RWPE1 (cell line): Measurements from ENCODE around the gene FRMD4B.

ENCODE experiments used
- CTCF ChIA-PET: fragments of 350-600 bp; sonication (Branson Sonifier 250); formaldehyde crosslinking; extraction: SDS; loops from one replicate; lab custom pipeline; 2021; lab: Yijun Ruan, JAX
- POLR2A ChIA-PET: fragments of 400-600 bp; formaldehyde crosslinking; extraction: SDS; loops from one replicate; lab custom pipeline; 2020; ENCODE audit warnings: antibody characterized with exemption; ENCODE audit not compliant: low non-redundant PET; lab: Yijun Ruan, JAX
- DNase-seq: peaks from one replicate; pipeline ENCODE4 v3.0.0; 2012; ENCODE audit warnings: low spot score
- H3K27ac ChIP-seq: fragments of 450-650 bp; 2 replicates; pipeline ENCODE4 v1.5.1; 2017
- CTCF ChIP-seq: fragments of 450-650 bp; conservative IDR thresholded peaks from 2 replicates; pipeline ENCODE4 v1.5.1; 2017; ENCODE audit warnings: low read depth, mild to moderate bottlenecking

Gene FRMD4B

DNA sequence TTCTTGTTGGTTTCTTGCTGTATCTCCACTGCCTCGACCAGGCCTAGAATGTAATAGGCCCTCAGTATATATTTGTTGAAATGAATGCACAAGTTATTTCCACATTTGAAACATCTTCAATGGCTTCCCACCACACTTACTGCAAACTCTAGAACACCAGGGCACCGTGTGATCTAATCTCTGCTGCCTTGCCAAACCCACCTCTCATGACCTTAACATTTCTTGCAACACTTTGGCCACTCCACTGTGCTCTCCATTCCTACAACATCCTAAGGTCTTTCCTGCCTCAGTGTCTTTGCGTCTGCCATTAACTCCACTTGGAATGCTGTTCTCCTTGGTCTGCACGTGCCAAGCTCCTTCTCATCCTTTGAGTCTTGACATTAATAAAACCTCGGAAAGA is 14.1 kb downstream of the FRMD4B start:
- ChIA-PET POLR2A (no interaction called here), CTCF (no interaction called here)
- peak overlapping the region; percentile 97 for H3K27ac ChIP-seq
- no peak for TF ChIP-seq CTCF
- no peak for DNase-seq

GRCh38 chr3:69370901-69371301 is 15.0 kb downstream of the FRMD4B start:
- ChIA-PET POLR2A (no interaction called here), CTCF (no interaction called here)

GRCh38 chr3:69370156-69370883 is 15.6 kb downstream of the FRMD4B start:
- peak; percentile 45 for DNase-seq
- POLR2A ChIA-PET = no interaction called here
- CTCF ChIA-PET = interaction anchor here (0.7 to 1.1 kb wide), 2 partner anchors 183 to 209 kb away, joined by 3 to 7 read pairs; no protein-coding TSS in a partner anchor
- peak overlapping the region; percentile 97 for H3K27ac ChIP-seq
- no peak for TF ChIP-seq CTCF

More at GRCh38 chr3:69370901-69371301, 15.0 kb downstream of the FRMD4B start:
- DNase-seq = no peak
- H3K27ac ChIP-seq = peak overlapping the region; percentile 97
- no peak for TF ChIP-seq CTCF

DNA sequence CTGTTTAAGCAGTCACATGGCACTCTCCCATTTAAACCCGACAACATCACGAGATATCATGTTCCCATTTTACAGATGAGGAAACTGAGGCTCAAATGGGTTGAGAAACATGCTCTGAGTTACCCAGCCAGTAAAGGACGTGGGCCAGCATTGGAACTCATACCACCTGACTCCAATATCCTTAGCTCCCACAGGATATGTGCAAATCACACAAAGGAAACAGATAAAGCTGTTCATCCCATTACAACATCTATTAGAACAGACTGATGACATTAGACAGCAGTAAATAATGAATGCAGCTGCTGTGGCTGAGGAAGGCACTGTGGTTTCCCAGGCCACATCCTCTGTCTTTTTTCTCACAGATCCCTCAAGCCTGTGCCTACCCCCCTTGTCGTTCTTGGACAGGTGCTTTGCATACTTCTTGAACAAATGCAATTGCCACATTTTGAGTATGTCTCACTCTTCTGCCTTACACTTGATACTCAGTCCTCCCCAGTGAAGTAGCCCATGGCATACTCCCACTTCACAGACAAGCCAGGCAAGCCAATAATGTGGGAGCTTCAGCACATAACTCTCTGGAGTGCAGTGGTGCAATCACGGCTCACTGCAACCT is 17.7 kb downstream of the FRMD4B start:
- CTCF ChIA-PET = no interaction called here
- no peak for TF ChIP-seq CTCF
- no peak for DNase-seq
- peak overlapping the region; percentile 80 for H3K27ac ChIP-seq
- POLR2A ChIA-PET = no interaction called here

GRCh38 chr3:69367586-69367985 is 18.3 kb downstream of the FRMD4B start:
- no peak overlapping the region for H3K27ac ChIP-seq
- ChIA-PET POLR2A (no interaction called here), CTCF (no interaction called here)
- no peak for DNase-seq
- no peak for TF ChIP-seq CTCF

- H3K27ac ChIP-seq = peak overlapping the region; percentile 87
- POLR2A ChIA-PET = no interaction called here
- peak; percentile 73 for DNase-seq
These were observed 21.5 kb downstream of the FRMD4B start for GRCh38 chr3:69364354-69364753.

More at GRCh38 chr3:69364354-69364753, 21.5 kb downstream of the FRMD4B start:
- CTCF ChIA-PET = interaction anchor here (0.6 to 1.1 kb wide), 2 partner anchors 22 to 68 kb away, joined by 3 read pairs; no protein-coding TSS in a partner anchor
- no peak for TF ChIP-seq CTCF
